Neuronal stem cell (in vitro differentiated cells): ENCODE data around the gene PDCD11.

Experiments
- DNase-seq: peaks from one replicate; pipeline ENCODE4 v3.0.0-alpha.2; 2013; ENCODE audit warnings: low spot score
- H2AFZ ChIP-seq: one replicate; pipeline ENCODE4 v1.6.1; 2013; ENCODE audit warnings: mild to moderate bottlenecking, low read length, inconsistent platforms
- H2AK5ac ChIP-seq: 2 replicates; pipeline ENCODE4 v1.6.1; 2013; ENCODE audit warnings: low read depth, mild to moderate bottlenecking, inconsistent platforms, low read length, moderate library complexity, mixed read lengths
- H2BK120ac ChIP-seq: 2 replicates; pipeline ENCODE4 v1.6.1; 2013; ENCODE audit warnings: low read depth, mild to moderate bottlenecking, inconsistent platforms, low read length, moderate library complexity, mixed read lengths
- H2BK12ac ChIP-seq: one replicate; pipeline ENCODE4 v1.6.1; 2013; ENCODE audit warnings: low read length, inconsistent platforms
- H2BK15ac ChIP-seq: 2 replicates; pipeline ENCODE4 v1.6.1; 2013; ENCODE audit warnings: mild to moderate bottlenecking, low read length, inconsistent platforms, mixed read lengths
- H2BK5ac ChIP-seq: one replicate; pipeline ENCODE4 v1.6.1; 2013; ENCODE audit warnings: inconsistent platforms, mild to moderate bottlenecking, low read length, moderate library complexity
- H3K14ac ChIP-seq: one replicate; pipeline ENCODE4 v1.6.1; 2013; ENCODE audit warnings: low read length, inconsistent platforms
- H3K18ac ChIP-seq: 2 replicates; pipeline ENCODE4 v1.6.1; 2013; ENCODE audit warnings: low read length, inconsistent platforms
- H3K23ac ChIP-seq: 2 replicates; pipeline ENCODE4 v1.6.1; 2013; ENCODE audit warnings: low read depth, mild to moderate bottlenecking, mixed read lengths, low read length, inconsistent platforms; ENCODE audit not compliant: poor library complexity
- H3K27ac ChIP-seq: replicated peaks from 3 replicates; pipeline ENCODE4 v1.5.1; 2013; ENCODE audit warnings: low read length, inconsistent platforms
- H3K27me3 ChIP-seq, 3 experiments: 2 replicates each; pipeline ENCODE4 v1.6.1; 2013; ENCODE audit warnings: low read length in 3 of 3, mild to moderate bottlenecking in 2 of 3, inconsistent platforms in 1 of 3, low read depth in 1 of 3, mixed read lengths in 1 of 3, moderate library complexity in 1 of 3; ENCODE audit not compliant: control insufficient read depth in 3 of 3, insufficient read depth in 3 of 3
- H3K36me3 ChIP-seq, 2 donors: replicated peaks in 1 of 2; 2 replicates each; pipeline ENCODE4 v1.6.1; 2013; ENCODE audit warnings: low read length in 2 of 2; ENCODE audit not compliant: control insufficient read depth in 2 of 2, insufficient read depth in 2 of 2
- H3K4ac ChIP-seq: 2 replicates; pipeline ENCODE4 v1.6.1; 2013; ENCODE audit warnings: inconsistent platforms, mild to moderate bottlenecking, low read length, moderate library complexity
- H3K4me1 ChIP-seq, 2 donors: 1 replicate in 1 of 2; 2 replicates in 1 of 2; pipeline ENCODE4 v1.6.1; 2013; ENCODE audit warnings: low read length in 2 of 2, low read depth in 1 of 2; ENCODE audit not compliant: control insufficient read depth in 2 of 2, insufficient read depth in 1 of 2
- H3K4me2 ChIP-seq: one replicate; pipeline ENCODE4 v1.6.1; 2013; ENCODE audit warnings: mild to moderate bottlenecking, low read length, inconsistent platforms; ENCODE audit not compliant: insufficient read depth, poor library complexity, severe bottlenecking
- H3K4me3 ChIP-seq, 2 donors: 2 replicates each; pipeline ENCODE4 v1.5.1; 2013; ENCODE audit warnings: low read length in 2 of 2, mild to moderate bottlenecking in 2 of 2, inconsistent platforms in 1 of 2, moderate library complexity in 1 of 2
- H3K79me1 ChIP-seq: one replicate; pipeline ENCODE4 v1.6.1; 2013; ENCODE audit warnings: low read depth, mild to moderate bottlenecking, inconsistent platforms, low read length, moderate library complexity
- H3K9ac ChIP-seq: one replicate; pipeline ENCODE4 v1.6.1; 2013; ENCODE audit warnings: mild to moderate bottlenecking, low read depth, low read length, inconsistent platforms; ENCODE audit not compliant: poor library complexity
- H3K9me3 ChIP-seq, 2 donors: replicated peaks in 1 of 2; 2 replicates each; pipeline versions ENCODE3 to v1.6.1; 2013; ENCODE audit warnings: low read length in 2 of 2, mild to moderate bottlenecking in 2 of 2, inconsistent platforms in 1 of 2, low read depth in 1 of 2, mixed read lengths in 1 of 2, moderate library complexity in 1 of 2; ENCODE audit not compliant: control insufficient read depth in 2 of 2, insufficient read depth in 1 of 2
- H4K8ac ChIP-seq: one replicate; pipeline ENCODE4 v1.6.1; 2013; ENCODE audit warnings: low read depth, mild to moderate bottlenecking, inconsistent platforms, low read length, moderate library complexity
- H4K91ac ChIP-seq: one replicate; pipeline ENCODE4 v1.6.1; 2013; ENCODE audit warnings: low read length, low read depth, mild to moderate bottlenecking, inconsistent platforms; ENCODE audit not compliant: poor library complexity
- WGBS, 2 donors: extraction: QIAGEN DNeasy Blood & Tissue Kit; methylation state at CpG; one replicate each; pipeline ENCODE4 v1.1.7; 2013; ENCODE audit warnings: missing lambda C conversion rate in 2 of 2, mixed read lengths in 1 of 2; ENCODE audit not compliant: insufficient read length in 2 of 2, insufficient replicate concordance in 1 of 2; ENCODE audit errors: extremely low coverage in 2 of 2; 5-methylcytosine and 5-hydroxymethylcytosine counted together

The PDCD11 gene

DNA sequence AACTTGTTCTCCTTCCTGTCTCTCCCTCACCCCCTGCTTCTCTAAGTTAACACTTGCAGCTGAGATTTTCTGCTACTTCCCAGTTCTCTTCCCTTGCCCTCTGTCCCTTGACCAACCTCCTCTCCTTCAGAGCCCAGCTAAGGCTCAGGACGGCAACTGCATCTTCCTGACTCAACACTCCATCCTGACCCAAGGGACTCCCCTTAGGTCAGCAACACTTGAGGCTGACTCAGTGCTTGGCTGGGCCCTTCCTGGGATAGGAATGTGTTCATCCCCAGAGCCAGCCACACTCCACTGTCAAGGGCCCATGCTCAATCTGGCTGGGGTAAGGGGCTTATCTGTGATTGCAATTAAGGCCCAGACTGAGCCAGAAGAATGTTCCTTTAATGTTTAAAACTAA lies 52.3 kb downstream of the PDCD11 start:
- no peaks in the 10 kb centered on the region for H3K9me3 ChIP-seq
- H2BK15ac ChIP-seq = no peak overlapping the region
- H4K91ac ChIP-seq = no peak overlapping the region
- H2BK120ac ChIP-seq = no peak overlapping the region
- no peak overlapping the region for H3K4me2 ChIP-seq
- H2BK5ac ChIP-seq = no peak overlapping the region
- H3K27me3 ChIP-seq = peaks cover 0 to 3% (median 0%) of the 10 kb centered on the region in 3 experiments
- no peak overlapping the region for H2AK5ac ChIP-seq
- no peak overlapping the region for H2AFZ ChIP-seq
- no peak overlapping the region for H2BK12ac ChIP-seq
- H3K4me1 ChIP-seq = peaks cover 0 to 16% of the 10 kb centered on the region in 2 donors
- no peak overlapping the region for H3K27ac ChIP-seq
- no peak overlapping the region for H3K9ac ChIP-seq
- H3K14ac ChIP-seq = no peak overlapping the region
- no peak for DNase-seq
- H4K8ac ChIP-seq = no peak overlapping the region
- no peak overlapping the region for H3K23ac ChIP-seq
- no peaks in the 10 kb centered on the region for H3K79me1 ChIP-seq
- no peak overlapping the region for H3K18ac ChIP-seq
- H3K4me3 ChIP-seq = peak overlapping the region in 1 of 2 donors; percentile 10
- WGBS, 2 donors = no CpG with 5 or more reads among the region's 1 CpG
- no peak overlapping the region for H3K4ac ChIP-seq
- peaks cover 39 to 59% of the 10 kb centered on the region in 2 donors for H3K36me3 ChIP-seq

DNA sequence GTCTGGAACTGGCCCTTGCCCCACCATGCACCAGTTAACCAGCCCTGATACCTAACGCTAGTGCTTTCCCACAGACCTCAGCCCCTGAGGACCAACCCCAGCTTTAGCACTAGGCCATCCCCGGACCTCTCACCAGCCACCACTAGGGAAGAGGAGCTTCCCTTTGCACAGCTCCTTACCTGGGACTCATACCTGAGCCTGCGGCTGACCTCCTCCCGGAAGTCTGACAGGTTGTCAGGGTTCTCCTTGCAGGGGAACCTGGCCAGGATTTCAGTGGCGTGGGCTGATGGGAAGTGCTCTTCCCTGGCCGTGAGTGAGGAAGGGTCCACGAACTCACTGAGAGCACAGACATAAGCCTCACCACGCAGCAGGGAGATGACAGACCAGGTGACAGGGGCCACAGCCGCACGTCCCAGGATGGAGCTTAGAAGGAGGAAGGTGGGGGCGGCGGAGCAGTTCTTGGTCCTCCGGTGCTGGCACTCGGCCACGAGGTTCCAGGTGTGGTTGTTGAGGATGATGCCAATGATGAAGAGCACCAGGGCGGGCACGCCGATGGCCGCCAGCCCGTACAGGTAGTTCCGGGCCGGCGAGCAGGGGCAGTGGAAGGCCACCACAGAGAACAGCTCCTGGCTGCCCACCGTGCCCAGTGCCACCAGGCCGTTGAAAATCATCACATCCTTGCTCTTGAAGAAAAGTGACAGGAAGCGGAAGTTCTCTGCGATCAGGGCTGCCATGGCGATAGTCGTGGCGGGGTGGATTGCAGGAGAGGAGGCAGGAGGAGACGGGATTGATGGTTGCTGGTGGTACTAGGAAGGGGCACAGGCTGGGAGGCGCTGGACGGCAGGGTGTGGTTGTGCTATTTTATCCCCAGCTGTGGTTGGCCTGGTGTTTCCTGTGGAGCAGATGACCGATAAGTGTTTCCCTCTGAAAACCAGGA lies 53.0 kb downstream of the PDCD11 start:
- no peak overlapping the region for H3K27ac ChIP-seq
- H3K4me1 ChIP-seq = peaks cover 0 to 16% of the 10 kb centered on the region in 2 donors
- H2BK5ac ChIP-seq = no peak overlapping the region
- no peak overlapping the region for H2BK120ac ChIP-seq
- H3K36me3 ChIP-seq = peaks cover 32 to 52% of the 10 kb centered on the region in 2 donors
- no peak overlapping the region for H2AK5ac ChIP-seq
- DNase-seq = no peak
- no peak overlapping the region for H3K14ac ChIP-seq
- H4K8ac ChIP-seq = no peak overlapping the region
- H3K27me3 ChIP-seq = peaks cover 0 to 3% (median 0%) of the 10 kb centered on the region in 3 experiments
- H3K4me2 ChIP-seq = no peak overlapping the region
- no peak overlapping the region for H3K9ac ChIP-seq
- H4K91ac ChIP-seq = no peak overlapping the region
- no peak overlapping the region for H3K4me3 ChIP-seq
- H3K18ac ChIP-seq = no peak overlapping the region
- H2AFZ ChIP-seq = no peak overlapping the region
- no CpG with 5 or more reads among the region's 34 CpGs for WGBS, 2 donors
- no peak overlapping the region for H2BK15ac ChIP-seq
- no peak overlapping the region for H2BK12ac ChIP-seq
- H3K4ac ChIP-seq = no peak overlapping the region
- peak overlapping the region; percentile 49 for H3K23ac ChIP-seq
- H3K79me1 ChIP-seq = no peaks in the 10 kb centered on the region
- H3K9me3 ChIP-seq = no peaks in the 10 kb centered on the region

DNA sequence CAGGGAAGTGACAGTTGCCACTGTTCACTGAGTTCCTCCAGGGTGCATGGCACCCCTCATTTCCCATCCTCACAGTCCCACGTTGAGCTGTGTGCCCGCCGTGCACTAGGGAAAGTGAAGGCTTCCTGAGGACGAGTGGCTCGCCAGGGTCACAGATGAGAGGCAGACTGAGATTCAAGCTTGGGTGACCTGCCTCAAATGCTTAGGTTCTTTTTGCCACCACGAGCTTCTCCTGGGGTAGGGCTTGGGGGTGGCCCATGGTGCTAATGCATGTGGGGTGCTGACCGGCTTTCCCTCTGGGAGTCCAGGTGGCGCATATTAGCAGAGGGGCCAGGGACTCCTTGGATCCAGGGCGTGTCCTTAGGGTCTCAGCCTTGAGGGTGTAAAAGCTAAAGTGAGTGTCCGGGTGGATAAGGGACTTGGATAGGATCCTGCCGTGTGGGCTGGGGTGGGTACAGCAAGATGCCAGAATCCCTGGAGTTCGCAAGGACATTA lies 53.8 kb downstream of the PDCD11 start:
- Histone ChIP-seq H3K14ac (no peak overlapping the region), H3K4me2 (no peak overlapping the region), H2BK15ac (no peak overlapping the region), H3K27me3 (peaks cover 0 to 3% (median 0%) of the 10 kb centered on the region in 3 experiments), H3K23ac (peak overlapping the region; percentile 49), H3K9ac (no peak overlapping the region), H3K4me1 (peaks cover 0 to 16% of the 10 kb centered on the region in 2 donors), H3K79me1 (no peaks in the 10 kb centered on the region), H2AFZ (no peak overlapping the region), H3K36me3 (peaks cover 24 to 44% of the 10 kb centered on the region in 2 donors), H4K8ac (no peak overlapping the region), H4K91ac (no peak overlapping the region), H2BK120ac (no peak overlapping the region), H3K9me3 (no peaks in the 10 kb centered on the region), H3K27ac (no peak overlapping the region), H3K4me3 (no peak overlapping the region), H2BK5ac (no peak overlapping the region), H3K4ac (no peak overlapping the region), H3K18ac (no peak overlapping the region), H2AK5ac (no peak overlapping the region), H2BK12ac (no peak overlapping the region)
- DNase-seq = no peak
- no CpG with 5 or more reads among the region's 12 CpGs for WGBS, 2 donors

DNA sequence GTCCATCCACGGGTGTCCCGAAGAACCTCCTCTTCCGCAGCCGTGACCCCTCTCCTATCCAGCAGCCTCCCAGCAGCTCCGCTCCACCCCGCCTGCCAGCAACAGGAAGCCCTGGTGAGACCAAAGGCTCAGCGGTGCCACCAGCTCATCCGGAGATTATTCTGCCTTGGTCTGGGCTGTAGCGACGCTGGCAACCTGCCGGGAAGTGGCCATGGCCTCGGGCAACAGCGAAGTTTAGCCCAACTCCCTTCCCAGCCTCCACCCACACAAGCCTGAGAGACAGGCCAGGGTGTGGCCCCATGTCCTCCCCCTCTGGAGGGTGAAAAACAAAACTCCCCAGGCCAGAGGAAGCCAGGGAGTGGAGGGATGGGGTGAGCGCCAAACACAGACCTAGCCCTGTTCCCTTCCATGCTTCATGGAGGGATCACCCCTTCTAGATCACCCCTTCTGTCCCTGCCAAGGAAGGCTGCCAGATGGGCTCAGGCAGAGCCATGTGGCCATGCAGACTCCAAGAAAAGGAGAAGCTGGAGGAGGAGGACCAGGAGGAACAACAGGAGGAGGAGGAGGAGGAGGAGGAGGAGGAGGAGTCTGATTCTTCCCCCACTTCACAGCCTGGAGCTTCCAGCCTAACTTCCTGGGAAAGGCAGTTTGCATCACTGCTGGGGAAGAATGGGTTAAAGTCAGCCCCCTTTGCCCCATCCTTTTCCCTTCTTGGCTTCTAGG lies 54.8 kb downstream of the PDCD11 start:
- no peak overlapping the region for H3K14ac ChIP-seq
- no peak overlapping the region for H3K9ac ChIP-seq
- H2BK120ac ChIP-seq = peak overlapping the region; percentile 24
- H3K4me1 ChIP-seq = peaks cover 0 to 16% of the 10 kb centered on the region in 2 donors
- WGBS, 2 donors = no CpG with 5 or more reads among the region's 14 CpGs
- H4K91ac ChIP-seq = no peak overlapping the region
- H2BK12ac ChIP-seq = no peak overlapping the region
- peak overlapping the region; percentile 59 for H3K4me2 ChIP-seq
- no peaks in the 10 kb centered on the region for H3K9me3 ChIP-seq
- H3K27me3 ChIP-seq = peaks cover 0 to 3% (median 0%) of the 10 kb centered on the region in 3 experiments
- H2BK5ac ChIP-seq = peak overlapping the region; percentile 47
- DNase-seq = no peak
- H2AK5ac ChIP-seq = no peak overlapping the region
- H3K36me3 ChIP-seq = peaks cover 17 to 34% of the 10 kb centered on the region in 2 donors
- no peak overlapping the region for H4K8ac ChIP-seq
- H3K79me1 ChIP-seq = no peaks in the 10 kb centered on the region
- H3K4me3 ChIP-seq = no peak overlapping the region
- peak overlapping the region; percentile 99 for H2BK15ac ChIP-seq
- peak overlapping the region; percentile 94 for H3K18ac ChIP-seq
- H3K4ac ChIP-seq = no peak overlapping the region
- H3K23ac ChIP-seq = peak overlapping the region; percentile 27
- no peak overlapping the region for H3K27ac ChIP-seq
- no peak overlapping the region for H2AFZ ChIP-seq
